HUDEP-2 (cell line): ENCODE results near the gene GRAMD1B.

Experiments used
- DNase-seq, 76 experiments: peaks; one replicate each; lab custom pipeline; 2025; ENCODE audit not compliant: unreplicated experiment in 76 of 76; lab: John Stamatoyannopoulos, UW

The GRAMD1B gene

DNA sequence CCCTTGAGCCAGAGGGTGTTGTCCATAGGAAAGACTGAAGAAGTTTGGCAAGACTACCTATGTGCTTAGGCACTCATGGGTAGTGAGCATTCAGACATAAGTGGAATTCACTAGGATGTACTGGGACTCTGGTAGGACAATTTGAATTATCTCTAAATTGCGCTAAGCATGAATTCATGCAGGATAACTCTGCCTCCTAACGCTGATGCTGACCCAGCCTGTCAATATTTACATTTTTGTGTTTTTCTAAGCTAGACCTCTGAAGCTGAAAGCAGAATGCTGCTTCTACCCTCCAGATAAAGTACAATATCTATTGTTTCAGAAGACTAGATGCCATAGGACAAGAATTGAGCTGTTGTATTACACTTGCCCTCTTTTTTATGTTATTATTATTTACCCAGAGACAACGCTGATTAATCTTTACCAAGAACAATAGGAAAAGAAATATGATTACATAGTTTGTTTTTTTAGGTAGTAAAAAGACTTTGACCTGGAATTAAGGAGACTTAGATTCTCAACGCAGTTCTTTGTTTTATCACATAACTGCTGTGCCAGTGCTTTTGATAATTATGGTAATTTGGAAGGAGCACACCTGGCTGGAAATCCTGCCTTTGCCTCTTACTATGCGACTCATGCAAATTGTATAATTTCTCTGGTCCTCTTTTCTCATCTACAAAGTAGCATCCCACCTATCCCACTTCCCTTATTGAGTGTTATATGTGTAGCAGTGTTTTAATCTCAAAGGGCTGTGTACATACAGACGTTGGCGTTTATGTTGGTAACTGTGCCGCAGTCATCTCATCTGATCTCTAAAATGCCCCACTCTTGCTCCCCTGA lies 21.2 kb upstream of the GRAMD1B start:
- DNase-seq: no peak

DNA sequence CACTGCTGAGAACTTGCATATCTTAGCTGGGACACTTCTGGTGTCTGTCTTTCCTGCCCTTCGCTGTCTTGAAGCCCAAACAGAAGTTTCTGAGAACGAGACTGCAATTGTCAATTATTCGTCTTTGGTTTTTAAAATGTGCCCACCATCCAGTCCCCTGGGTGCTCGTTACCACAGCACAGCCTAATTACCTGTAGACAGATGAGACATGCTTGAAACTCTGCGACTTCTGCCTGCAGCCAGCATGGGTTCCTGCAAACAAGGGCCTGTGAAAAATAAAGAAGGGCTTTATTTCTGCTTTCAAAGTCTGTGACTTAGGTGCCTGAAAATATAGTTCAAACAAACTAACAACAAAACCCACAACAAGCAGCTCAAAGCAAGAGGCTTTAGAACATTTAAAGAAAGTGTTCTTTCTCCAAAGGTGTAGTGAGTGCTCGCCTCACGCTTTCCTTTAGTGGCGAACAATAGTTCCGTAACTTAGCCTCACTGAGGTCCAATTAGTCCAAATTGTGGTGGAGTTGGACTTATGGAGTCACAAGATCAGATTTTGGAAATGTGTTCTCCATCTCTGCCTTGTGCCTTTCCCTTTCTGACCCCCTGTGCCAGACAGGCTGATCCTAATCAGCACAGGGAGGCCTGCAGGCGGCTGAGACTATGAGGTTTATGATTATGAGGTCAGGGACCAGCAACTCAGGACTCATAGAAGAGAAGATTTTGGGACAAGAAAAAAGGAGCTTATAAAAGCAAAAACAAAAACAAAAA lies 20.4 kb upstream of the GRAMD1B start:
- no peak for DNase-seq

DNA sequence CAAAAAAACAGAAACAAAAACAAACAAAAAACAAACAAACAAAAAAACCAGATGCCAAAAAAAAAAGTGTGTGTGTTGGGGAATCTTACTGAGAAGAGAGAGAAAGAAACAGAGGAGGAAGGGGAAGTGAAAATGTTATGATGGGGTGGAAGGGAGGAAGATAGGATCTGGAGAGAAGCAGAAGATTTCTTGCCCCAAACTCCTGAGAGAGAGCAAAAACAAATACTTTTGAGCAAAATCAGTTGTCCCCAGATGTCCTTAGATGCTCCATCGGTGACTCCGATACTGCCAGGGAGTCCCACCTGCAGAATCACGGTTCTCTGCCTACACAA lies 19.9 kb upstream of the GRAMD1B start:
- DNase-seq: no peak

DNA sequence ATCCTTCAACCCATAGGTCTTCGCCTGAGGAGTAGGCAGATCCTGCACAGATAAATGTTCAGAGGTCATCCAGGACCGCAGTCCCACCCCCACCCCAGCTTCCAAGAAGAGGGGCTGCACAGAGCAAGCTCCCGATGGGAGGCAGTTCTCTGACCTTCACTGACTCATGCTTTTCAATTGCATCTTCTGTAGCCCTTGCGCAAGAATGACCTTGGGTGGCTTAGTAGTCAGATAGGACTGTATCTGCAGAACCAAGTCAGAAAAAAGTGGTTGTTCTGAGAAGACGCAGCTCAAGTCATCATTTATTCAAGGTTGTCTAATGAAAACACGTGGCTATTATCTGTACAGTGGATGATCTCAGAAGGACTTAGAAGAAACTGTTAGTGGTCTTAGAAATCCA lies 16.4 kb upstream of the GRAMD1B start:
- no peak for DNase-seq

DNA sequence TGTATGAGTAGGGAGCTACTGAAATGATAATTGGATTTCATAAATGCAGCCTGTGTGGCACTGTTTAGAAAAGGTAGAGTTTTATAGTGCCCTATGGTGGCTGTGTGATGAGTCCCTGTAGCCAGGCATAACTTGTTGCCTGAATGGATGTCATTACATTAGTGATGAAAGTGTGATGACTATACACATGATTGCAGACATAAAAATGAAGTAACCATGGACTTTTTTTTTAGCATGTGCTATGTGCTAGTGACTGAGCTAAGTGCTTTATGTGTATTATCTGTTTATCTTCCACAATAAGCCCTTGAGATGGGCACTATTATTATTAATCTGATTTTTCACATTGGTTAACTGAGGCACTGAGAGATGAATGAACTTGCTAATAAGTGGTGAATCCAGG lies 13.5 kb upstream of the GRAMD1B start:
- DNase-seq: no peak

DNA sequence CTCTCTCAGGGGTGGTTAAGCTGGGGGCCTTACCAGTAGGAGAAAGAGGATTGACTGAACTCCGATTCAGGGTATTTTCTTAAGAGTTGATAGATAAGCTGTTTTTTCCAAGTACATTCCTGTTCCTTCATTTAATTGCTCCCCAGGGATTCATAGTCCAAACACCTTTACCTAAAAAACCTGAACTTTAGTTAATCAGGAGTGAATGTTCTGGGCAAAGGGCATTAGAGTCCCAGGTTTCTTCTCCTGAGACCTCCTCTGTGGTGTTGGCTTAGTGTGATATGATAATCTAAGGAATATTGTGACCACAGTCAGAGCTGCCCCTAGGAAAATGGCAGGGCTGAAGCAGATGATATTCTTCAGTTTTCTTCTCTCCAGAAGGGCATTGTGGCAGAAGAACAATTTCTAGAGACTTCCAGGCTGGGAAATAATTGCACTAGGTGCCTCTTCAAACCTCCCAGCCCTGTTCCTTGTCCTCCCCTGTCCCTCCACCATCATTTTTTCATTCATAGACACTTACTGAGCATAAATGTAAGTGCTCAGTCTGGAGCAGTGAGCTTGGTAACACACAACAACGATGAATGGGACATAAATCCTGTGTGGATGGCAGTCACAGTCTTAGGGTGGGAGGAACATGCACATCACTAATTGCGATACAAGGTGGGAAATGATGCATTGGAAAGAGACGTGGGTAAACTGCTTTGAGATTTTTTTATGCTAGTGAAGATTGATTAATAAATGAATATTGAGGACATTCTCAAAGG lies 11.5 kb upstream of the GRAMD1B start:
- no peak for DNase-seq

DNA sequence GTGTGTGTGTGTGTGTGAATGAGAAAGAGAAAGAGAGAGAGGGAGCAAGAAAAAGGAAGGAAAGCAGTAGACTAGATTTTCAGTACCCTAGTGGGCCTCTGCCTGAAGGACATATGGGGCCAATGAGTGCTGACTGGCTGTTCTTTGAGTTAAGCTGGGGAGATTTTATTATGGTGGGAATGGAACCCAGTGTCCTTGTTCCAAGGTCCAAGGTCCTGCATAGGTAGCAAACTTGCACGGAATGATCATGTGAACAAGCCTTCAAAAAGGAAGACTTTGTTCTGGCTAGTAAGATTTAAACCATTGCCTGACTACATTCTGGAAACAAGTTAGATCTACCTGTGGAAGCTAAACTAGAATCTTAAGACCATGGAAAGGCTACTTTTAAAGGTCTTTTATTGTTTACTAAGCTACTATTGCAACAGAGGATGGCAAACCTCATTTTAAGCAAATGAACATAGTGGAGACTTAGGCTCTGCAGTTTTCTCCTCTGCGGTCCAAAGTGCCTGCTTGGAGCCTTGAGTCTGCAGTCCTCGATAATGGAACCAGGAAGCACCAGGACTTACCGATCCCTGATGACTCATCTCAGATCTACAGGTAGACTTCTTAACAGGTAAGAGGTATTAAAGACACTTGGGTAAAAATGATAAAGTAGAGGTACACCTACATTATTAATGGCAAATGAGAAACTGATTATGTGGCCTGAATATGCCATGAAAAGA lies 10.2 kb upstream of the GRAMD1B start:
- DNase-seq: no peak

DNA sequence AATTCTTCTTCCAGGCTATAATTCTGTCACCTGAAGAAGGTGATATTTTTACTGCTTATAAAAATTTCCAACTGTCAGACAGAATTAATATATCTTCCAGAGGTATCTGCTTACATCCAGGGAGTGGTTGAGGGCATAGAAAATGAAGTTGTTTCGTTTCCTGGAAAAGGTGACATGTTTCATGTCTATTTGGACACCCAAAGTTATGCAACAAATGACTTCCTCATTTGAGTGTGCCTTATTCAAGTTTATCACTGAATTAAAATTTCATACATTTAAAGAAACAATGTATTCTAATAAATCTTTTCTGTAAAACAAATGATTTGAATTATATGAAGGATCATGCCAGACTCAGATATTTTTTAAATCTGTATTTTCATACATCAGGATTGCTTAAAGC lies 8.5 kb upstream of the GRAMD1B start:
- no peak for DNase-seq

DNA sequence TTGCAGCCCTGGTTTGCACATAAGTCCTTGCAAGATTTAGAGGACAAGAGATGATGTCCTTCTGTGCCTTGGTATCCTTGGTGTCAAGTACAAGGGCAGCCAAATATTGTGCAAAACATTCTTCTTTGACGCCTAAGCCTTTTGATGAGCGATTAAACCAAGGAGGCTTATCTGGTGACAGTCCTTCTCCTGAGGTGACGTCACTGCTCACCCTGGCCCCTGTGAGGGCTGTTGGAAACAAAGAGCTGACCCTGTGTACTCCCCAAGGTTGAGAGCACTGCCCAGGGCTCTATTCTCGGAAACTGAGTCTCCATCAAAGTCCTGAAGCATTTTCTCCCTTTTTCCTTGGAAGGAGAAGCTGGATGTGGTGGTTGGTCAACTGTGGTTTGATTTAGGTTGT lies 4.7 kb upstream of the GRAMD1B start:
- DNase-seq: no peak

DNA sequence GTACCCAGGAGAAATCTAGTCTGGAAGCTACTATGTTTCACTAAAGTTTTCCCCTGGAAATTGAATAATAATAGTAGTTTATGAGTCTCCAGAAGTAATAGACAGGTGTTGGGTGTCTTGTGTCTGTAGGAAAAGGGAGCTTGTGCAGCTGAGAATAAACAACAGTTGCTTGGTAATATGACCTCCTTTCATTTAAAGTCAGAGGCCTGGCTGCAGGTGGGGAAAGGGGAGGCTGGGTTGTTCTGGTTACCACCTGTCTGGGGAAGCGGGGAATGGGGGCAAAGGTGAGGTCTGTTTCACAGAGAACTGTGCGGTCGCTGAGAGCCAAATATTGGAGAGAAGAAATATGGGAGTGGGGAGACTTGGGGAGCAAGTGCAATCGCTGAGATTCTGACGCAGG lies 3.3 kb upstream of the GRAMD1B start:
- no peak for DNase-seq

DNA sequence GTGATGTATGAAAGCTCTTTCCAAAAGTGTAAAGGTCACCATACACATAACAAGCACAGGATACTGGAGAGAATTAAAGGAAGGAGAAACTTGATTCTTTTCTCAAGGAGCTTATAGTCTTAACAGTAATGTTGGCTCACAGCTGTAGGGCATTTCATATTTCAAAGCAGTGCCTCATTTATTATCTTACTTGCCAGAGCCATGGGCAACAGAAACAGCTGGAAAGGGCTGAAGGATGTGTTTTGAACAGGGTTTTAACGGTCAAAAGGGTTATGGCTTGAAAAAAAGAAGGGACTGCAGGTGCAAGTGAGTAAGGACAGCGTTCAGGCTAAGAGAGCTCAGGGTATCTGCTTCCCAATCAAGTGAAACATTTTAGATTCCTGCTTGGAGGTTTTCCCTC lies 2.7 kb upstream of the GRAMD1B start:
- DNase-seq: no peak

DNA sequence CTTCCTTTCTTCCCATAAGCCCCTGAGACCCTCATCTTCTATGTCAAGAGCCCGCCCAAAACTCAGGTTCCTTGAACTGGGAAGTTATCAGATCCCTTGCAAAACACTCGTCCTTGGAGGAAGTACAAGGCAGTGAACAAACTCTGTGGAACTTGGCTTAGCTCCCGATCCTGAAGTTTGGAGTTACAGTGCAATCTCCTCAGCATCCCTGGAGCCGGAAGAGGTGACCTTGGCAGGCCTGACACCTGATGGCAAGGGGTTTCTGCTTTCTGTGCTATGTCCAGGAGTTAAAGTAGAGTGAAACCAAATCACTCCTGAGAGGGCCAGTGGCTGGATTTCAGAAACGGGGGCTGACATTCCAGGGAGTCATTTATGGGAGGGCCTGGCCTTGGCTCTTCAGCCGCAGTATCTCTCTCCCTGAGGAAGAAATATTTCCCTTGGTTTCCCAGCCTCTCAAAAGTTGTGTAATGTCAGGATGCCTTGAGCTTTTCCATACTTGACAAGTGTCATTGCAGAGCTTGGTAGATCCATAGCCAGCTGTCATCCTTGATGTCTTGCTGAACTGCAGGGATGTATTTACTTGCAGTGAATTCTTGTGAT lies 1.9 kb upstream of the GRAMD1B start:
- no peak for DNase-seq

DNA sequence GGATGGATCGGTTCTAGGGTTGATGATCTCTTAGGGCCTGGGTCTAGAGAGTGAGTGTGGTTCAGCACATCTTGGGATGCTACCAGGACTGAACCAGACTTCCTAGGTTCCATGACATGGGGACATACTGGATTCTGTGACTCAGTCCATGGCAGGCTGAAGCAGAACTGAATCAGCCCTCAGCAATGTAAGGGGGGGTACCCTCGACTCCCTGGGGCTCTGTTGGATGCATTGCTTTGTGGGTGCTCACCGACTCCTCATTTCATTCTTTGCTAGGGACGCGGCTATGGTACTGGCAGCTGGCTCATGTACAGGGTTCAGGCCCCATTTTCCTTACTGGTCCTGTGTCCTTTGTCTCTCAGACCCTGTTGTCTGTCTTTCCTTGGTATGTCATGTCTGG lies 733 bp upstream of the GRAMD1B start:
- DNase-seq: no peak

DNA sequence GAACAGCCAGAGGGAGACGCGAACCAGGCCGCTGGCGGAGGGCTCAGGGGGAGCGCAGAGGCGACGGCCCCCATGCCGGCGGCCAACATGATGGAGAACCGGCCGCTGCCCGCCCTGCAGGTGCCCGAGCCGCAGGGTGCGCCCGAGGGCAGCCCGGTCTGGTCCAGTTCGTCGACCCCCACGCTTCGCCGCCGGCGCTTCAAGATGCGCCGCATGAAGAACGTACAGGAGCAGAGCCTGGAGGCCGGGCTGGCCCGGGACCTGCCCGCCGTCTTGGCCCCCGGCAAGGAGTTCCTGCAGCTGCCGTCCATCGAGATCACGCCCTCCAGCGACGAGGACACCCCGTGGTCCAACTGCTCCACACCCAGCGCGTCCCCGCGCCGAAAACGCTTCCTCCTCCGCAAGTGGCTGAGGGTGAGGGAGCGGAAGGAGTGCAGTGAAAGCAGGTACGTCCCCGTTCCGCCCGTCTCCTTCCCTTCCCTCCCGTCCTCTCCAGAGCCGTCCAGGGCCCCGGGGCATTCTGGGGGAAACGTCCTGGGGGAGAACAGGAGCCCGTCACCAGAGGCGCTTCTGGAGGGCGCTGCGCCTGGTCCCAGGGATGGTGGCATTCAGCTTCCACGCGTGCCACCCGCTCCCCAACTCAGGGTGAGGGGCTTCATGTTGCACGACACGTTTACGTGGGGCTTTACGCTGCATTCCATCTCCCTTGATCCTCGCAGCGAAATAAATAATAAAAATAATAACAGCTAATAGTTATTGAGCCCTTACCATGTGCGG lies 840 bp downstream of the GRAMD1B start:
- DNase-seq: no peak

DNA sequence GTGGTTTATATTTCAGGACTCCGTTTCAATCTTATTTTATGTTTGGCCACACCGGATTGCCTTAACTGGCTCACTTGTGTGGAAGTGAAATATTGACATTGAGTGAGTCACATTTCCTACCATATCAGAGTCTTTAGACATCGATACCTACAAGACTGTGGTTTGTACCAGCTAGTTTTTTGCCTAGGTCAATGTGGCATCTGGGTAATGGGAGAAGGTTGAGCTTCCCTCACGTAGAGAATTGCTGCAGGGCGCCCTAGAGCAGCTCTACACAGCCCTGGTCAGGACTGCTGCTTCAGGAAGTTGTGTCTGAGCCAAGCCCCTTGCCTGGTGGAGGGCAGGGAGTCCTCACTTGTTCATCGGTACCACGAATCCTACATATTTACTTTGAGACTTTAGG lies 1.6 kb downstream of the GRAMD1B start:
- no peak for DNase-seq

DNA sequence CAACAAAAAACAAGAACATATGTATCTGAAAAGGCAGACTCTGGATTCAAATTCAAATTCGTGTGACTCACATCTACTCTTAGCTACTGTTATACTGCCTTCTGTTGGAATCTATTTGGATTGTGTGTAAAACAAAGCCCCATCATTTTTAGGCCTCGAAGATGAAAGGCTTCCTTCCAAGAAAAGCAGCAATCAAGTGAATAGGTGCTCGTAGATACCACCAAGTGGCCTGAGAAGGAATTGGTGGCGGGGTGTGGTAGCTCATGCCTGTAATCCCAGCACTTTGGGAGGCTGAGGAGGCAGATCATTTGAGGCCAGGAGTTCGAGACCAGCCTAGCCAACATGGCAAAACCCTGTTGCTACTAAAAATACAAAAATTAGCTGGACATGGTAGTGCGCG lies 4.2 kb downstream of the GRAMD1B start:
- DNase-seq: peak in 1 of 76 experiments; percentile 2

DNA sequence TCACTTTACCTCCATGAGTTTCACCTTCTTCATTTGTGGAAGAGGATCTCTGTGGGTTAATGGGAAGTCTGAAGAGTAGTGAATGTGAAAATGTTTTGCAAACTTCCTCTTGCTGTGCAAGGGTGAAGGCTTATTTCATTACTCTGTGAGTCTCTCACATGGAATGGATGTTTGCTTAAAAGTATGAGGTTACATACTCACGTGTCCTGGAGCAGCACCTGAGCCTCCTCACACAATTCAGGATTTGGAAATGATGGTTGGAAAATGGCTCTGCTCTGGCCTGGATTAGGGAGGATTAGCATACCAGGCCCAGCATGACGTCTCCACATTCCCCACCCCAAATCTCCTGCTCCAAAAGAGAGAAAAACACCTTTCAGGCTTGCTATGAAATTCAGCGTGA lies 4.8 kb downstream of the GRAMD1B start:
- no peak for DNase-seq

DNA sequence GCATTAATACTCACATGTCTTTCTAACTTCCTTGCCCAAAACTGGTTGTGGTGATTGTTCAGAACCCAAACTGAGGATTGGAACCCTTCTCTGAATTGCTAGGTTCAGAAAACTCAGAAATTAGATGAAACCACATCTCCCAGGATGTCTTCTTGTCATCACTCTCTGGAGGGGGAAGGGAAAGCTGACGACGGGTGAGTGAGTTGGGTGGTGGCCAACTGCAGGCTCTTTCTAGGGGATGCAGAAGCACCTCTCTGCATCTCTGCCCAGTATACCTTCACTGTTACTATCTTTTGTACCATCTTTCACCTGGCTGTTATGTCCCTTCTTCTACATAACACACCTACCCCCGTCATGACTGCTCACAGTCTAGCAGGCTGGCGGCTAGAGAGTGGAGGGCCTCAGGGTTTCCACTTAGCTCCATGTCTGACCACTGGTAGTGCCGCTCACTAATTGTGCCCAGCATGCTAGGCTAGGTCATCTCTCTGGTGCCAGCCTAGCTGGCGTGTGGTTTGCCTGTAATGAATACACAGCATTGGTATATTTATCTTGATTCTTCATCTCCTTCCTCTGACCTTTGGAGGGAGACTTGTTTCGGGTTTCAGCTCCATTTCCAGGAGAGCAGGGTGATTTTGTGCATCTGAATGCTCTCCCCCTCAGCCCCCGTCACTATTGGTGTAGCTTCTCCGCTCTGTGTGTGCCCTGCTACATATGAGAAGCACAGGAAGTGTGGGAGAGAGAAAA lies 7.3 kb downstream of the GRAMD1B start:
- DNase-seq: no peak

DNA sequence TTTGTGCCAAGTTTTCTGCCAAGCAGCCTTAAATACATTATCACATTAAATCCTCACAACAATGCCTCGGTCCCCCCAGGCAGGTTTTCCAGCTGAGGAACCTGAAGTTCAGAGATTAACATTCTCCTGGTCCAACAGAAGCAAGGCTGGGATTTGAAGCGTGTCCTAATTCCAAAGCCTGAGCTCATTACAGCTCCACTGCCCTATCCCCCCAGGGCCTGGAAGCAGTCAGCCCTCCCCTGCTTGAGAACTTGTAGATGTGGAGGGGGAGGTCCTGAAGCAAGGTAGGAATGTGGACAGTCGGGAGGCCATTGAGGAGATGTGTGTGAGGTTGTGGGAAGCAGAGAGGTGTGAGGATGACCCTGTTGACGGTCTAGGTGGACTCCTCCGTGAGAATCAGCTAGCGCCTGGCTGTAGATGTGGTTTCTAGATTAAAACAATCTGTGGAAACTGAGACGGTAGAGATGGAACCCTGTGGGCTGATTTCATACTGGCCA lies 8.1 kb downstream of the GRAMD1B start:
- no peak for DNase-seq
